Uterus (tissue), 4 donors: Measurements from ENCODE around the gene SEC24B. TPM values are rescaled to one million over a fixed set of nuclear protein-coding genes. Genes with fewer than 3 reads are reported as not detected.
"Not testable (repeated sequence)": the region's sequence is repeated elsewhere in the genome, so short reads cannot be mapped to it uniquely, and the experiment has no call there.

Source experiments
- DNase-seq, 2 donors: peaks; one replicate each; pipeline ENCODE4 v3.0.0-alpha.2; 2019 to 2020
- H3K27ac ChIP-seq, 2 donors: fragments of 200-600 bp; sonication (generic); 1 replicate in 1 of 2; 2 replicates in 1 of 2; pipeline ENCODE4 v1.5.1; 2016 to 2018
- H3K27me3 ChIP-seq, 2 donors: fragments of 200-600 bp; sonication (generic); one replicate each; pipeline ENCODE4 v1.5.1; 2018 to 2019; ENCODE audit warnings: control low read depth in 1 of 2
- H3K36me3 ChIP-seq, 2 donors: fragments of 200-600 bp; sonication (generic); one replicate each; pipeline ENCODE4 v1.5.1; 2019; ENCODE audit warnings: control low read depth in 1 of 2
- H3K4me1 ChIP-seq, 2 donors: fragments of 200-600 bp; sonication (generic); one replicate each; pipeline ENCODE4 v1.5.1; 2018 to 2019; ENCODE audit warnings: control low read depth in 1 of 2
- H3K4me3 ChIP-seq, 2 donors: fragments of 200-600 bp; sonication (generic); 1 replicate in 1 of 2; 2 replicates in 1 of 2; pipeline ENCODE4 v1.5.1; 2018 to 2019; ENCODE audit warnings: mild to moderate bottlenecking in 1 of 2
- H3K9me3 ChIP-seq, 2 donors: fragments of 200-600 bp; sonication (generic); one replicate each; pipeline ENCODE4 v1.5.1; 2019; ENCODE audit warnings: control low read depth in 1 of 2
- CTCF ChIP-seq, 4 experiments: fragments of 200-600 bp in 2 of 4; fragments of 450-650 bp in 2 of 4; sonication (generic) in 2 of 4; IDR thresholded peaks; one replicate each; pipeline ENCODE4 v1.5.1; 2016 to 2019; ENCODE audit warnings: antibody characterized with exemption in 4 of 4, mild to moderate bottlenecking in 2 of 4, moderate library complexity in 1 of 4
- POLR2A ChIP-seq, 2 donors: fragments of 450-650 bp; IDR thresholded peaks; one replicate each; pipeline ENCODE4 v1.6.1; 2016; ENCODE audit warnings: antibody characterized with exemption in 2 of 2, mild to moderate bottlenecking in 1 of 2, moderate library complexity in 1 of 2
- intact Hi-C: fragments of 100-400 bp; cut with DNase I; formaldehyde crosslinking; loops from one replicate; pipeline ENCODE4 v1.15.1; 2023; ENCODE audit warnings: low total_unique reads
- total RNA-seq, 4 donors: library from RNA; depleted of rRNA in 3 of 4; stranded (reverse); fragments of >200 nt in 3 of 4; gene quantifications; one replicate each; pipeline versions ENCODE4 v1.1.0 to v1.2.4, GENCODE V29; 2014 to 2023
- donor health status: DM: yes; HTN: yes; CAD: no.

Gene SEC24B
- total RNA-seq, 4 donors from 2014 or later: 20.7 to 54.1 (median 30.1) TPM

- H3K4me3 ChIP-seq: no peak overlapping the region
- H3K27ac ChIP-seq: no peak overlapping the region
- intact Hi-C loops: no loop called here
- TF ChIP-seq POLR2A (IDR thresholded peaks at IDR 0.05) (no peak), CTCF (IDR thresholded peaks at IDR 0.05) (no peak)
- H3K4me1 ChIP-seq: no peaks in the 10 kb centered on the region
- no peaks in the 10 kb centered on the region for H3K27me3 ChIP-seq
- DNase-seq: no peak
- no peaks in the 10 kb centered on the region for H3K9me3 ChIP-seq
- no peaks in the 10 kb centered on the region for H3K36me3 ChIP-seq
Measured at GRCh38 chr4:109572154-109572553, 138.5 kb downstream of the SEC24B start.

DNA sequence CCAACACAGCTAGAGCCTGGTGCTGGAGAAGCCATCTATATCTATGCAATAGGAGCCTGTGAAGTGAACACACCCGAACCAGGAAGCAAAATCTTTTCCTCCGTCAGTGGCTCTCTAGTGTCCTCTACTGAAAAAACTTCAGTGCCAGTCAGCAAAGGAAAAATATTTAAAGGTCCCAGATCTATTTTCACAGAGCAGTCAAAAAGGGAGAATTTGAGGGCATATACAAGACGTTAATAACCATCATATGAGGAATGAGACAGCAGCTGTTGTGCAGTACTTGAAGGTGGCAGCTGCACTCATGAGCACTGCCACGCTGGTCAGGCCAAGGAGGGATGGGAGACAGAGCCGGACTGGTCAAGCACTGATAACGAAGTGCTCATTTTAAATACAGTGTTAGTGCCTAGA is 140.8 kb downstream of the SEC24B start:
- no peaks in the 10 kb centered on the region for H3K9me3 ChIP-seq
- no peaks in the 10 kb centered on the region for H3K27me3 ChIP-seq
- no peaks in the 10 kb centered on the region for H3K36me3 ChIP-seq
- TF ChIP-seq CTCF (IDR thresholded peaks at IDR 0.05) (no peak), POLR2A (IDR thresholded peaks at IDR 0.05) (no peak)
- no peak overlapping the region for H3K27ac ChIP-seq
- no peaks in the 10 kb centered on the region for H3K4me1 ChIP-seq
- intact Hi-C loops: no loop called here
- no peak for DNase-seq
- H3K4me3 ChIP-seq: no peak overlapping the region

- H3K4me1 ChIP-seq: no peaks in the 10 kb centered on the region
- no peaks in the 10 kb centered on the region for H3K27me3 ChIP-seq
- intact Hi-C loops: no loop called here
- no peaks in the 10 kb centered on the region for H3K36me3 ChIP-seq
- H3K27ac ChIP-seq: no peak overlapping the region
- H3K4me3 ChIP-seq: no peak overlapping the region
- H3K9me3 ChIP-seq: no peaks in the 10 kb centered on the region
- no peak for DNase-seq
- TF ChIP-seq CTCF (IDR thresholded peaks at IDR 0.05): no peak
- TF ChIP-seq POLR2A (IDR thresholded peaks at IDR 0.05): no peak
Measured at GRCh38 chr4:109574931-109575804, 141.6 kb downstream of the SEC24B start.

DNA sequence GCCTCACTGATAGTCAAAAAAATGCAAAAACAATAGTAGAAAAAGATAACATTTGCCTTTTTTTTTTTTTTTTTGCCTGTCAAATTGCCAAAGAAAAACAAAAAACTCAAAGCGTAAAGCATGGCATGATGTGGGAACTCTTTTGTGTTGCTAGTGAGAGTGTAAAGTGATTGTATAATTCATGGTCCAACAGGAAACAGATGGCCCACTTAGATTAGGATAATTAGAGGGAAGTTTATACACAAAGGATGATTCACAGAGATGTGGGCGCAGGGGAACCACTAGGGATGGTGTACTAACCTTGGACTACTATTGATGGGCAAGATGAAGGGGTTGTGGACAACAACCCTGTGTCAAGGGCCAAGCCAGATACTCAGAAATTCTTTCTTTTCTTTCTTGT is 142.8 kb downstream of the SEC24B start:
- Histone ChIP-seq H3K4me1 (no peaks in the 10 kb centered on the region), H3K27ac (no peak overlapping the region), H3K27me3 (no peaks in the 10 kb centered on the region), H3K36me3 (no peaks in the 10 kb centered on the region), H3K4me3 (no peak overlapping the region), H3K9me3 (no peaks in the 10 kb centered on the region)
- intact Hi-C loops: no loop called here
- TF ChIP-seq CTCF (IDR thresholded peaks at IDR 0.05): no peak
- no peak for TF ChIP-seq POLR2A (IDR thresholded peaks at IDR 0.05)
- DNase-seq: peak in 1 of 2 donors; percentile 34

GRCh38 chr4:109578846-109579245 is 145.2 kb downstream of the SEC24B start:
- H3K4me1 ChIP-seq: no peaks in the 10 kb centered on the region
- DNase-seq: no peak
- H3K27me3 ChIP-seq: no peaks in the 10 kb centered on the region
- no peak overlapping the region for H3K4me3 ChIP-seq
- TF ChIP-seq POLR2A (IDR thresholded peaks at IDR 0.05) (no peak), CTCF (IDR thresholded peaks at IDR 0.05) (no peak)
- peaks cover 0 to 5% of the 10 kb centered on the region in 2 donors for H3K9me3 ChIP-seq
- H3K27ac ChIP-seq: no peak overlapping the region
- H3K36me3 ChIP-seq: no peaks in the 10 kb centered on the region
- intact Hi-C loops: no loop called here

DNA sequence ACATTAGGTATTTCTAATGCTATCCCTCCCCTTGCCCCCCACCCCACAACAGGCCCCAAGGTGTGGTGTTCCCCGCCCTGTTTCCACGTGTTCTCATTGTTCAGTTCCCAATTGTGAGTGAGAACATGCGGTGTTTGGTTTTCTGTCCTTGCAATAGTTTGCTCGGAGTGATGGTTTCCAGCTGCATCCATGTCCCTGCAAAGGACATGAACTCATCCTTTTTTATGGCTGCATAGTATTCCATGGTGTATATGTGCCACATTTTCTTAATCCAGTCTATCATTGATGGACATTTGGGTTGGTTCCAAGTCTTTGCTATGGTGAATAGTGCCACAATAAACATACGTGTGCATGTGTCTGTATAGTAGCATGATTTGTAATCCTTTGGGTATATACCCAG is 146.4 kb downstream of the SEC24B start:
- H3K27ac ChIP-seq, H3K27me3 ChIP-seq, H3K36me3 ChIP-seq, DNase-seq, H3K4me3 ChIP-seq, intact Hi-C loops, H3K4me1 ChIP-seq, H3K9me3 ChIP-seq: not testable (repeated sequence)
